ENCODE data around the gene SYF2.

Gene SYF2

GRCh38 chr1:25185409-25186160 lies 46.7 kb downstream of the SYF2 start:
- H3K27ac ChIP-seq (ENCODE audit: insufficient read depth in 1 of 2, low read depth in 1 of 2, low read length in 2 of 2, poor library complexity in 1 of 2, severe bottlenecking in 2 of 2), result no peak overlapping the region
- peak in 2 of 3 donors; percentile 26 for DNase-seq
- WGBS (ENCODE audit: insufficient coverage), result 34% methylated on average over 8 of the region's 10 CpGs
- H3K4me3 ChIP-seq (ENCODE audit: control insufficient read depth in 1 of 7, extremely low read depth in 1 of 7, insufficient read depth in 4 of 7, low read depth in 2 of 7, low read length in 6 of 7), result peak overlapping the region in 1 of 7 experiments; percentile 42
- ChIA-PET POLR2A (interaction anchor here (0.7 kb wide), 1 partner anchor 21 kb away, joined by 5 read pairs; no protein-coding TSS in a partner anchor), CTCF (interaction anchor here (1.4 kb wide), 1 partner anchor 18 kb away, joined by 3 read pairs; no protein-coding TSS in a partner anchor)
- peaks cover 0 to 9% (median 3%) of the 10 kb centered on the region in 4 experiments for H3K4me1 ChIP-seq (ENCODE audit: control extremely low read depth in 1 of 4, control insufficient read depth in 4 of 4, insufficient read depth in 4 of 4, low read length in 3 of 4)
- H3K27me3 ChIP-seq (replicated peaks in 2 of 5; ENCODE audit: control insufficient read depth in 4 of 5, insufficient read depth in 5 of 5, low read length in 4 of 5), result no peaks in the 10 kb centered on the region
- H3K9me3 ChIP-seq (ENCODE audit: control extremely low read depth in 1 of 5, control insufficient read depth in 4 of 5, insufficient read depth in 2 of 5, low read depth in 1 of 5, low read length in 4 of 5), result no peaks in the 10 kb centered on the region
- no peaks in the 10 kb centered on the region for H3K36me3 ChIP-seq (ENCODE audit: control insufficient read depth in 4 of 4, insufficient read depth in 4 of 4, low read length in 3 of 4)

GRCh38 chr1:25184001-25184762 lies 48.1 kb downstream of the SYF2 start:
- H3K27ac ChIP-seq (ENCODE audit: insufficient read depth in 1 of 2, low read depth in 1 of 2, low read length in 2 of 2, poor library complexity in 1 of 2, severe bottlenecking in 2 of 2), result no peak overlapping the region
- no peaks in the 10 kb centered on the region for H3K36me3 ChIP-seq (ENCODE audit: control insufficient read depth in 4 of 4, insufficient read depth in 4 of 4, low read length in 3 of 4)
- DNase-seq, result no peak
- POLR2A ChIA-PET, result no interaction called here
- 97% methylated on average over 7 of the region's 13 CpGs for WGBS (ENCODE audit: insufficient coverage)
- no peaks in the 10 kb centered on the region for H3K9me3 ChIP-seq (ENCODE audit: control extremely low read depth in 1 of 5, control insufficient read depth in 4 of 5, insufficient read depth in 2 of 5, low read depth in 1 of 5, low read length in 4 of 5)
- CTCF ChIA-PET, result no interaction called here
- H3K4me1 ChIP-seq (ENCODE audit: control extremely low read depth in 1 of 4, control insufficient read depth in 4 of 4, insufficient read depth in 4 of 4, low read length in 3 of 4), result peaks cover 0 to 9% (median 3%) of the 10 kb centered on the region in 4 experiments
- no peak overlapping the region for H3K4me3 ChIP-seq (ENCODE audit: control insufficient read depth in 1 of 7, extremely low read depth in 1 of 7, insufficient read depth in 4 of 7, low read depth in 2 of 7, low read length in 6 of 7)
- H3K27me3 ChIP-seq (replicated peaks in 2 of 5; ENCODE audit: control insufficient read depth in 4 of 5, insufficient read depth in 5 of 5, low read length in 4 of 5), result no peaks in the 10 kb centered on the region

- DNase-seq, result no peak
- no peaks in the 10 kb centered on the region for H3K36me3 ChIP-seq (ENCODE audit: control insufficient read depth in 4 of 4, insufficient read depth in 4 of 4, low read length in 3 of 4)
- no peak overlapping the region for H3K27ac ChIP-seq (ENCODE audit: insufficient read depth in 1 of 2, low read depth in 1 of 2, low read length in 2 of 2, poor library complexity in 1 of 2, severe bottlenecking in 2 of 2)
- ChIA-PET POLR2A (no interaction called here), CTCF (no interaction called here)
- no peaks in the 10 kb centered on the region for H3K9me3 ChIP-seq (ENCODE audit: control extremely low read depth in 1 of 5, control insufficient read depth in 4 of 5, insufficient read depth in 2 of 5, low read depth in 1 of 5, low read length in 4 of 5)
- 99% methylated on average over 14 of the region's 21 CpGs for whole genome bisulfite sequencing (ENCODE audit: insufficient coverage)
- H3K27me3 ChIP-seq (replicated peaks in 2 of 5; ENCODE audit: control insufficient read depth in 4 of 5, insufficient read depth in 5 of 5, low read length in 4 of 5), result no peaks in the 10 kb centered on the region
- H3K4me3 ChIP-seq (ENCODE audit: control insufficient read depth in 1 of 7, extremely low read depth in 1 of 7, insufficient read depth in 4 of 7, low read depth in 2 of 7, low read length in 6 of 7), result no peak overlapping the region
- peaks cover 0 to 9% (median 3%) of the 10 kb centered on the region in 4 experiments for H3K4me1 ChIP-seq (ENCODE audit: control extremely low read depth in 1 of 4, control insufficient read depth in 4 of 4, insufficient read depth in 4 of 4, low read length in 3 of 4)
Observed at GRCh38 chr1:25183126-25183980, 48.9 kb downstream of the SYF2 start.

GRCh38 chr1:25182629-25183028 lies 49.7 kb downstream of the SYF2 start:
- CTCF ChIA-PET, result no interaction called here
- 84% methylated on average over 8 of the region's 14 CpGs for WGBS (ENCODE audit: insufficient coverage)
- no peaks in the 10 kb centered on the region for H3K27me3 ChIP-seq (replicated peaks in 2 of 5; ENCODE audit: control insufficient read depth in 4 of 5, insufficient read depth in 5 of 5, low read length in 4 of 5)
- no peaks in the 10 kb centered on the region for H3K36me3 ChIP-seq (ENCODE audit: control insufficient read depth in 4 of 4, insufficient read depth in 4 of 4, low read length in 3 of 4)
- POLR2A ChIA-PET, result no interaction called here
- peaks cover 0 to 9% (median 3%) of the 10 kb centered on the region in 4 experiments for H3K4me1 ChIP-seq (ENCODE audit: control extremely low read depth in 1 of 4, control insufficient read depth in 4 of 4, insufficient read depth in 4 of 4, low read length in 3 of 4)
- H3K27ac ChIP-seq (ENCODE audit: insufficient read depth in 1 of 2, low read depth in 1 of 2, low read length in 2 of 2, poor library complexity in 1 of 2, severe bottlenecking in 2 of 2), result no peak overlapping the region
- DNase-seq, result no peak
- no peak overlapping the region for H3K4me3 ChIP-seq (ENCODE audit: control insufficient read depth in 1 of 7, extremely low read depth in 1 of 7, insufficient read depth in 4 of 7, low read depth in 2 of 7, low read length in 6 of 7)
- peaks cover 0 to under 1% (median 0%) of the 10 kb centered on the region in 5 experiments for H3K9me3 ChIP-seq (ENCODE audit: control extremely low read depth in 1 of 5, control insufficient read depth in 4 of 5, insufficient read depth in 2 of 5, low read depth in 1 of 5, low read length in 4 of 5)

- WGBS (ENCODE audit: insufficient coverage), result 96% methylated on average over 5 of the region's 6 CpGs
- Histone ChIP-seq H3K27ac (ENCODE audit: insufficient read depth in 1 of 2, low read depth in 1 of 2, low read length in 2 of 2, poor library complexity in 1 of 2, severe bottlenecking in 2 of 2) (no peak overlapping the region), H3K27me3 (replicated peaks in 2 of 5; ENCODE audit: control insufficient read depth in 4 of 5, insufficient read depth in 5 of 5, low read length in 4 of 5) (no peaks in the 10 kb centered on the region), H3K4me3 (ENCODE audit: control insufficient read depth in 1 of 7, extremely low read depth in 1 of 7, insufficient read depth in 4 of 7, low read depth in 2 of 7, low read length in 6 of 7) (no peak overlapping the region), H3K36me3 (ENCODE audit: control insufficient read depth in 4 of 4, insufficient read depth in 4 of 4, low read length in 3 of 4) (no peaks in the 10 kb centered on the region), H3K4me1 (ENCODE audit: control extremely low read depth in 1 of 4, control insufficient read depth in 4 of 4, insufficient read depth in 4 of 4, low read length in 3 of 4) (peaks cover 0 to 6% (median 2%) of the 10 kb centered on the region in 4 experiments), H3K9me3 (ENCODE audit: control extremely low read depth in 1 of 5, control insufficient read depth in 4 of 5, insufficient read depth in 2 of 5, low read depth in 1 of 5, low read length in 4 of 5) (peaks cover 0 to 8% (median 5%) of the 10 kb centered on the region in 5 experiments)
- DNase-seq, result no peak
- ChIA-PET CTCF (interaction anchor here (0.6 kb wide), 1 partner anchor 482 kb away, joined by 4 read pairs; no protein-coding TSS in a partner anchor), POLR2A (no interaction called here)
Observed at GRCh38 chr1:25180996-25181395, 51.3 kb downstream of the SYF2 start.

- Histone ChIP-seq H3K27me3 (replicated peaks in 2 of 5; ENCODE audit: control insufficient read depth in 4 of 5, insufficient read depth in 5 of 5, low read length in 4 of 5) (no peaks in the 10 kb centered on the region), H3K4me3 (ENCODE audit: control insufficient read depth in 1 of 7, extremely low read depth in 1 of 7, insufficient read depth in 4 of 7, low read depth in 2 of 7, low read length in 6 of 7) (no peak overlapping the region), H3K36me3 (ENCODE audit: control insufficient read depth in 4 of 4, insufficient read depth in 4 of 4, low read length in 3 of 4) (no peaks in the 10 kb centered on the region), H3K9me3 (ENCODE audit: control extremely low read depth in 1 of 5, control insufficient read depth in 4 of 5, insufficient read depth in 2 of 5, low read depth in 1 of 5, low read length in 4 of 5) (peaks cover 0 to 8% (median 5%) of the 10 kb centered on the region in 5 experiments), H3K4me1 (ENCODE audit: control extremely low read depth in 1 of 4, control insufficient read depth in 4 of 4, insufficient read depth in 4 of 4, low read length in 3 of 4) (no peaks in the 10 kb centered on the region), H3K27ac (ENCODE audit: insufficient read depth in 1 of 2, low read depth in 1 of 2, low read length in 2 of 2, poor library complexity in 1 of 2, severe bottlenecking in 2 of 2) (no peak overlapping the region)
- ChIA-PET POLR2A (no interaction called here), CTCF (interaction anchor here (1.1 to 1.2 kb wide), 2 partner anchors 11 to 26 kb away, joined by 3 to 5 read pairs; no protein-coding TSS in a partner anchor)
- WGBS (ENCODE audit: insufficient coverage), result 100% methylated on average over 3 of the region's 7 CpGs
- DNase-seq, result no peak
Observed at GRCh38 chr1:25178917-25179561, 53.3 kb downstream of the SYF2 start.
